K562 (cell line): ENCODE data around the gene PLAAT5. TPM values are rescaled to one million over a fixed set of nuclear protein-coding genes. Genes with fewer than 3 reads are reported as not detected.

ENCODE experiments used
- FOS ChIP-seq: IDR thresholded peaks from 3 replicates; pipeline ENCODE4 v1.6.1; 2011; ENCODE audit not compliant: insufficient read length; ENCODE audit errors: extremely low read depth
- GATAD2A ChIP-seq: fragments of 450-650 bp; IDR thresholded peaks from 2 replicates; pipeline ENCODE4 v1.6.1; 2017
- JUN ChIP-seq, 2 experiments: sonication (generic) in 1 of 2; formaldehyde crosslinking in 1 of 2; IDR thresholded peaks; 2 replicates each; pipeline versions ENCODE4 v1.6.1 to v1.8.0; 2012 to 2022; ENCODE audit warnings: borderline replicate concordance in 2 of 2, mild to moderate bottlenecking in 2 of 2, improper control_type of control experiment in 1 of 2, low read depth in 1 of 2, low read length in 1 of 2, missing genetic modification reagents in 1 of 2
- MAFK ChIP-seq: IDR thresholded peaks from 2 replicates; pipeline ENCODE4 v1.6.1; 2011; ENCODE audit warnings: low read length, improper control_type of control experiment
- NONO ChIP-seq, 2 experiments: fragments of 200-400 bp in 1 of 2; fragments of 450-650 bp in 1 of 2; formaldehyde crosslinking in 1 of 2; IDR thresholded peaks; 2 replicates each; pipeline ENCODE4 v1.6.1; 2017; ENCODE audit warnings: low read depth in 2 of 2, mild to moderate bottlenecking in 2 of 2, moderate library complexity in 2 of 2, low read length in 1 of 2
- PHB2 ChIP-seq: fragments of 450-650 bp; IDR thresholded peaks from 2 replicates; pipeline ENCODE4 v1.6.1; 2017; ENCODE audit warnings: low read depth
- POU5F1 ChIP-seq: fragments of 150-350 bp; IDR thresholded peaks from 2 replicates; pipeline ENCODE4 v1.6.1; 2014; ENCODE audit warnings: borderline replicate concordance, low read length, low read depth, mild to moderate bottlenecking; ENCODE audit not compliant: partially characterized antibody
- SPI1 ChIP-seq: IDR thresholded peaks from 2 replicates; pipeline ENCODE4 v1.6.1; 2011; ENCODE audit warnings: low read depth, low read length, control low read depth, borderline replicate concordance
- ZNF146 ChIP-seq: IDR thresholded peaks from one replicate; pipeline ENCODE4 v1.6.1; 2018; ENCODE audit warnings: missing compliant biosample characterization; ENCODE audit not compliant: unreplicated experiment
- ZNF239 ChIP-seq: fragments of 250-450 bp; sonication (Bioruptor Pico); IDR thresholded peaks from 2 replicates; pipeline ENCODE4 v1.4.0; 2020; ENCODE audit warnings: mild to moderate bottlenecking
- ZNF41 ChIP-seq: fragments of 250-450 bp; sonication (Bioruptor Pico); conservative IDR thresholded peaks from 2 replicates; pipeline ENCODE4 v1.4.0; 2020; ENCODE audit warnings: mild to moderate bottlenecking
- polyA plus RNA-seq, 8 experiments: library from polyadenylated mRNA; depleted of rRNA in 4 of 8; stranded (reverse) in 5 of 8; unstranded in 3 of 8; fragments of >200 nt; fragmentation: Nextera tagmentation in 2 of 8; fragmentation: Illumina TruSeq in 1 of 8; extraction: Ambion mirVana in 2 of 8; extraction: Trizol in 1 of 8; gene quantifications; 2 replicates each; pipeline versions ENCODE4 v1.2.1 to v1.2.3, GENCODE V29; 2011 to 2014; ENCODE audit warnings: inconsistent platforms in 1 of 8, missing spikeins in 1 of 8
- total RNA-seq, 7 experiments: library from RNA; depleted of rRNA in 6 of 7; stranded (reverse); fragments of >200 nt in 6 of 7; fragmentation: Illumina TruSeq in 2 of 7; extraction: Trizol in 2 of 7; gene quantifications; 2 replicates each; pipeline versions ENCODE4 v1.2.1 to v1.2.3, GENCODE V29; 2011 to 2021; ENCODE audit warnings: low replicate concordance in 1 of 7
- TF ChIP-seq, protein P1 (sequence below): fragments of 450-650 bp; IDR thresholded peaks from 2 replicates; pipeline ENCODE4 v1.6.1; 2016; ENCODE audit warnings: borderline replicate concordance
- TF ChIP-seq, protein P2 (sequence below): fragments of 200-800 bp; sonication (Bioruptor generic); IDR thresholded peaks from 2 replicates; pipeline ENCODE4 v1.6.1; 2016; ENCODE audit warnings: missing genetic modification characterization, missing compliant biosample characterization
- TF ChIP-seq, protein P3 (sequence below): sonication (generic); IDR thresholded peaks from 2 replicates; pipeline ENCODE4 v1.6.1; 2016
- TF ChIP-seq, protein P4 (sequence below): sonication (generic); formaldehyde crosslinking; IDR thresholded peaks from 2 replicates; pipeline ENCODE4 v1.8.0; 2023; ENCODE audit warnings: mild to moderate bottlenecking, missing genetic modification reagents

PLAAT5 gene
- total and polyA plus RNA-seq, 9 of the 15 experiments (the other 6 are each of a cell fraction or from before 2014, with no cell fraction given), result not detected

DNA sequence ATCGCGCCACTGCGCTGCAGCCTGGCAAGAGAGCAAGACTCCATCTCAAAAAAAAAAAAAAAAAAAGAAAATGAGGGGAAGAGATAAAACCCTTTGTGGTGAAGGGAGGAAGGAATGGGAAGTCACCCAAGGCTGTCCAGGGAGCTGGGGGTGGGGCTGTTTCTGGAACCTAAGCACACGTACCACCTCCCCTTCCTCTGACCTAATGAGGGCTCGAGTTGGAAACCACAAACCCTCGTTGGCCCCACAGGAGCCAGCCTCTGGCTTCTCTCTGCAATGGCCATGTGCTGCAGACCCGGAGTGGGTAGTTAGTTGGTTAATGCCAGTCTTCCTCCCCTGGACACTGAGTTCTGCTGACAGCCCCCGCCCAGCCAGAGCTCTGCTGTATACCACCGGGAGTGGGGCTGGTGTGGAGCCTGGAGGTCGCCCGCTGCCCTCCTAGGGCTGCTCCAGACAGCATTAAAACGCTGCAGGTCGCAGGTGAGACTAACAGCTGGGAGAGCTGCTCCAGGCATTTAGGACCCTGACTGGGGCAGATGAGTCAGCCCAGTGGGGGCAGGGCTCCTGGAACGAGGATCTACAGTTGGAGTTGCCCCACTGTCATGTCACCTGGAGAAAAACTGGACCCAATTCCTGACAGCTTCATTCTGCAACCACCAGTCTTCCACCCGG is 15.0 kb upstream of the PLAAT5 start, which contains the start of gene LGALS12 (continued):
- TF ChIP-seq, protein P1, sequence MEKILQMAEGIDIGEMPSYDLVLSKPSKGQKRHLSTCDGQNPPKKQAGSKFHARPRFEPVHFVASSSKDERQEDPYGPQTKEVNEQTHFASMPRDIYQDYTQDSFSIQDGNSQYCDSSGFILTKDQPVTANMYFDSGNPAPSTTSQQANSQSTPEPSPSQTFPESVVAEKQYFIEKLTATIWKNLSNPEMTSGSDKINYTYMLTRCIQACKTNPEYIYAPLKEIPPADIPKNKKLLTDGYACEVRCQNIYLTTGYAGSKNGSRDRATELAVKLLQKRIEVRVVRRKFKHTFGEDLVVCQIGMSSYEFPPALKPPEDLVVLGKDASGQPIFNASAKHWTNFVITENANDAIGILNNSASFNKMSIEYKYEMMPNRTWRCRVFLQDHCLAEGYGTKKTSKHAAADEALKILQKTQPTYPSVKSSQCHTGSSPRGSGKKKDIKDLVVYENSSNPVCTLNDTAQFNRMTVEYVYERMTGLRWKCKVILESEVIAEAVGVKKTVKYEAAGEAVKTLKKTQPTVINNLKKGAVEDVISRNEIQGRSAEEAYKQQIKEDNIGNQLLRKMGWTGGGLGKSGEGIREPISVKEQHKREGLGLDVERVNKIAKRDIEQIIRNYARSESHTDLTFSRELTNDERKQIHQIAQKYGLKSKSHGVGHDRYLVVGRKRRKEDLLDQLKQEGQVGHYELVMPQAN, result no peak
- TF ChIP-seq MAFK (no peak), SPI1 (peak; percentile 49; the same call in 1 of the 2 replicates), ZNF239 (CRISPR knock-in tag) (no peak), FOS (no peak), ZNF146 (no peak), PHB2 (no peak), JUN (IDR thresholded peaks at IDR 0.05; ENCODE audit: borderline replicate concordance, low read depth, low read length) (peak; percentile 60; the same call in 1 of the 2 replicates), JUN (CRISPR knock-in tag; IDR thresholded peaks at IDR 0.05; ENCODE audit: borderline replicate concordance) (no peak), GATAD2A (peak; percentile 54), NONO (IDR thresholded peaks at IDR 0.05; ENCODE audit: low read depth in 2 of 2, low read length in 1 of 2) (no peak), ZNF41 (CRISPR knock-in tag) (no peak), POU5F1 (no peak)
- TF ChIP-seq, protein P2, sequence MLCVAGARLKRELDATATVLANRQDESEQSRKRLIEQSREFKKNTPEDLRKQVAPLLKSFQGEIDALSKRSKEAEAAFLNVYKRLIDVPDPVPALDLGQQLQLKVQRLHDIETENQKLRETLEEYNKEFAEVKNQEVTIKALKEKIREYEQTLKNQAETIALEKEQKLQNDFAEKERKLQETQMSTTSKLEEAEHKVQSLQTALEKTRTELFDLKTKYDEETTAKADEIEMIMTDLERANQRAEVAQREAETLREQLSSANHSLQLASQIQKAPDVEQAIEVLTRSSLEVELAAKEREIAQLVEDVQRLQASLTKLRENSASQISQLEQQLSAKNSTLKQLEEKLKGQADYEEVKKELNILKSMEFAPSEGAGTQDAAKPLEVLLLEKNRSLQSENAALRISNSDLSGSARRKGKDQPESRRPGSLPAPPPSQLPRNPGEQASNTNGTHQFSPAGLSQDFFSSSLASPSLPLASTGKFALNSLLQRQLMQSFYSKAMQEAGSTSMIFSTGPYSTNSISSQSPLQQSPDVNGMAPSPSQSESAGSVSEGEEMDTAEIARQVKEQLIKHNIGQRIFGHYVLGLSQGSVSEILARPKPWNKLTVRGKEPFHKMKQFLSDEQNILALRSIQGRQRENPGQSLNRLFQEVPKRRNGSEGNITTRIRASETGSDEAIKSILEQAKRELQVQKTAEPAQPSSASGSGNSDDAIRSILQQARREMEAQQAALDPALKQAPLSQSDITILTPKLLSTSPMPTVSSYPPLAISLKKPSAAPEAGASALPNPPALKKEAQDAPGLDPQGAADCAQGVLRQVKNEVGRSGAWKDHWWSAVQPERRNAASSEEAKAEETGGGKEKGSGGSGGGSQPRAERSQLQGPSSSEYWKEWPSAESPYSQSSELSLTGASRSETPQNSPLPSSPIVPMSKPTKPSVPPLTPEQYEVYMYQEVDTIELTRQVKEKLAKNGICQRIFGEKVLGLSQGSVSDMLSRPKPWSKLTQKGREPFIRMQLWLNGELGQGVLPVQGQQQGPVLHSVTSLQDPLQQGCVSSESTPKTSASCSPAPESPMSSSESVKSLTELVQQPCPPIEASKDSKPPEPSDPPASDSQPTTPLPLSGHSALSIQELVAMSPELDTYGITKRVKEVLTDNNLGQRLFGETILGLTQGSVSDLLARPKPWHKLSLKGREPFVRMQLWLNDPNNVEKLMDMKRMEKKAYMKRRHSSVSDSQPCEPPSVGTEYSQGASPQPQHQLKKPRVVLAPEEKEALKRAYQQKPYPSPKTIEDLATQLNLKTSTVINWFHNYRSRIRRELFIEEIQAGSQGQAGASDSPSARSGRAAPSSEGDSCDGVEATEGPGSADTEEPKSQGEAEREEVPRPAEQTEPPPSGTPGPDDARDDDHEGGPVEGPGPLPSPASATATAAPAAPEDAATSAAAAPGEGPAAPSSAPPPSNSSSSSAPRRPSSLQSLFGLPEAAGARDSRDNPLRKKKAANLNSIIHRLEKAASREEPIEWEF (CRISPR knock-in tag), result no peak
- TF ChIP-seq, protein P3, sequence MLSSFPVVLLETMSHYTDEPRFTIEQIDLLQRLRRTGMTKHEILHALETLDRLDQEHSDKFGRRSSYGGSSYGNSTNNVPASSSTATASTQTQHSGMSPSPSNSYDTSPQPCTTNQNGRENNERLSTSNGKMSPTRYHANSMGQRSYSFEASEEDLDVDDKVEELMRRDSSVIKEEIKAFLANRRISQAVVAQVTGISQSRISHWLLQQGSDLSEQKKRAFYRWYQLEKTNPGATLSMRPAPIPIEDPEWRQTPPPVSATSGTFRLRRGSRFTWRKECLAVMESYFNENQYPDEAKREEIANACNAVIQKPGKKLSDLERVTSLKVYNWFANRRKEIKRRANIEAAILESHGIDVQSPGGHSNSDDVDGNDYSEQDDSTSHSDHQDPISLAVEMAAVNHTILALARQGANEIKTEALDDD, result peak; percentile 88
- TF ChIP-seq, protein P4, sequence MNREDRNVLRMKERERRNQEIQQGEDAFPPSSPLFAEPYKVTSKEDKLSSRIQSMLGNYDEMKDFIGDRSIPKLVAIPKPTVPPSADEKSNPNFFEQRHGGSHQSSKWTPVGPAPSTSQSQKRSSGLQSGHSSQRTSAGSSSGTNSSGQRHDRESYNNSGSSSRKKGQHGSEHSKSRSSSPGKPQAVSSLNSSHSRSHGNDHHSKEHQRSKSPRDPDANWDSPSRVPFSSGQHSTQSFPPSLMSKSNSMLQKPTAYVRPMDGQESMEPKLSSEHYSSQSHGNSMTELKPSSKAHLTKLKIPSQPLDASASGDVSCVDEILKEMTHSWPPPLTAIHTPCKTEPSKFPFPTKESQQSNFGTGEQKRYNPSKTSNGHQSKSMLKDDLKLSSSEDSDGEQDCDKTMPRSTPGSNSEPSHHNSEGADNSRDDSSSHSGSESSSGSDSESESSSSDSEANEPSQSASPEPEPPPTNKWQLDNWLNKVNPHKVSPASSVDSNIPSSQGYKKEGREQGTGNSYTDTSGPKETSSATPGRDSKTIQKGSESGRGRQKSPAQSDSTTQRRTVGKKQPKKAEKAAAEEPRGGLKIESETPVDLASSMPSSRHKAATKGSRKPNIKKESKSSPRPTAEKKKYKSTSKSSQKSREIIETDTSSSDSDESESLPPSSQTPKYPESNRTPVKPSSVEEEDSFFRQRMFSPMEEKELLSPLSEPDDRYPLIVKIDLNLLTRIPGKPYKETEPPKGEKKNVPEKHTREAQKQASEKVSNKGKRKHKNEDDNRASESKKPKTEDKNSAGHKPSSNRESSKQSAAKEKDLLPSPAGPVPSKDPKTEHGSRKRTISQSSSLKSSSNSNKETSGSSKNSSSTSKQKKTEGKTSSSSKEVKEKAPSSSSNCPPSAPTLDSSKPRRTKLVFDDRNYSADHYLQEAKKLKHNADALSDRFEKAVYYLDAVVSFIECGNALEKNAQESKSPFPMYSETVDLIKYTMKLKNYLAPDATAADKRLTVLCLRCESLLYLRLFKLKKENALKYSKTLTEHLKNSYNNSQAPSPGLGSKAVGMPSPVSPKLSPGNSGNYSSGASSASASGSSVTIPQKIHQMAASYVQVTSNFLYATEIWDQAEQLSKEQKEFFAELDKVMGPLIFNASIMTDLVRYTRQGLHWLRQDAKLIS (CRISPR knock-in tag), result no peak
